ENCODE data around the gene TIMM8B.

TIMM8B gene

GRCh38 chr11:112085822-112086421 lies 634 bp downstream of the TIMM8B start:
- H3K4me3 ChIP-seq (ENCODE audit: low read depth, low read length) = peak overlapping the region; percentile 98
- TF ChIP-seq CTCF (IDR thresholded peaks at IDR 0.05; ENCODE audit: low read depth, low read length, missing control alignments) = no peak
- DNase-seq (ENCODE audit: low read depth) = no peak

GRCh38 chr11:112082729-112083128 lies 3.8 kb downstream of the TIMM8B start:
- TF ChIP-seq CTCF (IDR thresholded peaks at IDR 0.05; ENCODE audit: low read depth, low read length, missing control alignments) = no peak
- no peak for DNase-seq (ENCODE audit: low read depth)
- H3K4me3 ChIP-seq (ENCODE audit: low read depth, low read length) = no peak overlapping the region

- no peak for TF ChIP-seq CTCF (IDR thresholded peaks at IDR 0.05; ENCODE audit: low read depth, low read length, missing control alignments)
- peak within 1 kb of the TSS; percentile 93 for H3K4me3 ChIP-seq (ENCODE audit: low read depth, low read length)
- DNase-seq (ENCODE audit: low read depth) = peak; percentile 77
Observed at GRCh38 chr11:112073941-112074811, 12.4 kb downstream of the TIMM8B start, which contains the start of the genes NKAPD1 and PIH1D2. TSS of gene NKAPD1 (plus strand) at chr11:112074299. CDS start at chr11:112075575, 1,276 bp downstream. TSS of gene PIH1D2 (minus strand) at chr11:112074017. CDS start at chr11:112073174, 843 bp downstream.

- no peak for TF ChIP-seq CTCF (IDR thresholded peaks at IDR 0.05; ENCODE audit: low read depth, low read length, missing control alignments)
- DNase-seq (ENCODE audit: low read depth) = no peak
- H3K4me3 ChIP-seq (ENCODE audit: low read depth, low read length) = no peak overlapping the region
Observed at GRCh38 chr11:112062923-112063322, 23.6 kb downstream of the TIMM8B start.

GRCh38 chr11:112058103-112058502 lies 28.5 kb downstream of the TIMM8B start:
- no peak for DNase-seq (ENCODE audit: low read depth)
- H3K4me3 ChIP-seq (ENCODE audit: low read depth, low read length) = no peak overlapping the region
- TF ChIP-seq CTCF (IDR thresholded peaks at IDR 0.05; ENCODE audit: low read depth, low read length, missing control alignments) = no peak

- H3K4me3 ChIP-seq (ENCODE audit: low read depth, low read length) = no peak overlapping the region
- no peak for DNase-seq (ENCODE audit: low read depth)
- no peak for TF ChIP-seq CTCF (IDR thresholded peaks at IDR 0.05; ENCODE audit: low read depth, low read length, missing control alignments)
Observed at GRCh38 chr11:112057170-112057569, 29.4 kb downstream of the TIMM8B start.
